ENCODE results near the gene CREBBP.

- TF ChIP-seq EZH2 (IDR thresholded peaks at IDR 0.05) (no peak), POLR2AphosphoS5 (IDR thresholded peaks at IDR 0.05; ENCODE audit: borderline replicate concordance, low read depth, low read length) (no peak), FOXP2 (optimal IDR thresholded peaks at IDR 0.05; ENCODE audit: control extremely low read depth, extremely low read length, insufficient read depth) (no peak)
Observed at GRCh38 chr16:3771513-3771912, 109.0 kb downstream of the CREBBP start.

Data from SK-N-MC (cell line).